ENCODE measurements around the gene RARS2. TPM values are rescaled to one million over a fixed set of nuclear protein-coding genes. Genes with fewer than 3 reads are reported as not detected.
A peak's percentile ranks its signal among the peaks of the same experiment; 100 is the strongest.

Gene RARS2
- total and polyA plus RNA-seq, 2 donors (not counting 1 experiment from before 2014, with no cell fraction given) = 33.9 to 43.8 TPM

GRCh38 chr6:87522686-87523085 is 67.1 kb downstream of the RARS2 start:
- Histone ChIP-seq H3K4me2 (ENCODE audit: extremely low read depth, insufficient read depth, low read length) (no peak overlapping the region), H4K20me1 (ENCODE audit: control insufficient read depth, extremely low read depth, insufficient read depth, low read length) (no peaks in the 10 kb centered on the region), H3K4me1 (ENCODE audit: control insufficient read depth, extremely low read depth, insufficient read depth, low read length) (no peaks in the 10 kb centered on the region), H3K27me3 (ENCODE audit: control insufficient read depth, insufficient read depth, low read length) (no peaks in the 10 kb centered on the region), H3K4me3 (replicated peaks in 1 of 4; ENCODE audit: control extremely low read depth in 1 of 4, insufficient read depth in 1 of 4, low read depth in 3 of 4, low read length in 4 of 4) (no peak overlapping the region), H3K27ac (ENCODE audit: insufficient read depth, low read length) (no peak overlapping the region), H2AFZ (ENCODE audit: low read length) (no peak overlapping the region), H3K9ac (ENCODE audit: insufficient read depth, low read length) (no peak overlapping the region), H3K79me2 (ENCODE audit: control insufficient read depth, insufficient read depth, low read length) (no peaks in the 10 kb centered on the region), H3K9me3 (ENCODE audit: control insufficient read depth, insufficient read depth, low read depth, low read length) (no peaks in the 10 kb centered on the region), H3K36me3 (ENCODE audit: control insufficient read depth, insufficient read depth, low read length) (peaks cover 8% of the 10 kb centered on the region)
- peak in 1 of 2 donors; percentile 56 for DNase-seq (ENCODE audit: low read depth in 2 of 2)
- no peak for TF ChIP-seq EZH2 (IDR thresholded peaks at IDR 0.05; ENCODE audit: low read length, missing control alignments)
- no peak for TF ChIP-seq CTCF (conservative IDR thresholded peaks at IDR 0.05 in 1 of 2, IDR thresholded peaks at IDR 0.05 in 1 of 2; ENCODE audit: low read depth in 1 of 2, low read length in 2 of 2)

- H2AFZ ChIP-seq (ENCODE audit: low read length) = no peak overlapping the region
- no peaks in the 10 kb centered on the region for H3K27me3 ChIP-seq (ENCODE audit: control insufficient read depth, insufficient read depth, low read length)
- peaks cover 10% of the 10 kb centered on the region for H3K36me3 ChIP-seq (ENCODE audit: control insufficient read depth, insufficient read depth, low read length)
- no peaks in the 10 kb centered on the region for H4K20me1 ChIP-seq (ENCODE audit: control insufficient read depth, extremely low read depth, insufficient read depth, low read length)
- no peak overlapping the region for H3K9ac ChIP-seq (ENCODE audit: insufficient read depth, low read length)
- TF ChIP-seq CTCF (conservative IDR thresholded peaks at IDR 0.05 in 1 of 2, IDR thresholded peaks at IDR 0.05 in 1 of 2; ENCODE audit: low read depth in 1 of 2, low read length in 2 of 2) (no peak), EZH2 (IDR thresholded peaks at IDR 0.05; ENCODE audit: low read length, missing control alignments) (no peak)
- H3K4me1 ChIP-seq (ENCODE audit: control insufficient read depth, extremely low read depth, insufficient read depth, low read length) = no peaks in the 10 kb centered on the region
- no peak overlapping the region for H3K27ac ChIP-seq (ENCODE audit: insufficient read depth, low read length)
- no peak for DNase-seq (ENCODE audit: low read depth in 2 of 2)
- no peak overlapping the region for H3K4me2 ChIP-seq (ENCODE audit: extremely low read depth, insufficient read depth, low read length)
- H3K9me3 ChIP-seq (ENCODE audit: control insufficient read depth, insufficient read depth, low read depth, low read length) = no peaks in the 10 kb centered on the region
- H3K79me2 ChIP-seq (ENCODE audit: control insufficient read depth, insufficient read depth, low read length) = no peaks in the 10 kb centered on the region
- H3K4me3 ChIP-seq (replicated peaks in 1 of 4; ENCODE audit: control extremely low read depth in 1 of 4, insufficient read depth in 1 of 4, low read depth in 3 of 4, low read length in 4 of 4) = no peak overlapping the region
These were observed 71.3 kb downstream of the RARS2 start for GRCh38 chr6:87518453-87518852.

GRCh38 chr6:87514831-87515230 is 75.0 kb downstream of the RARS2 start:
- no peaks in the 10 kb centered on the region for H3K4me1 ChIP-seq (ENCODE audit: control insufficient read depth, extremely low read depth, insufficient read depth, low read length)
- no peak overlapping the region for H3K27ac ChIP-seq (ENCODE audit: insufficient read depth, low read length)
- DNase-seq (ENCODE audit: low read depth in 2 of 2) = no peak
- no peaks in the 10 kb centered on the region for H3K79me2 ChIP-seq (ENCODE audit: control insufficient read depth, insufficient read depth, low read length)
- no peaks in the 10 kb centered on the region for H3K27me3 ChIP-seq (ENCODE audit: control insufficient read depth, insufficient read depth, low read length)
- no peak overlapping the region for H3K4me3 ChIP-seq (replicated peaks in 1 of 4; ENCODE audit: control extremely low read depth in 1 of 4, insufficient read depth in 1 of 4, low read depth in 3 of 4, low read length in 4 of 4)
- peaks cover 16% of the 10 kb centered on the region for H3K36me3 ChIP-seq (ENCODE audit: control insufficient read depth, insufficient read depth, low read length)
- H3K9ac ChIP-seq (ENCODE audit: insufficient read depth, low read length) = no peak overlapping the region
- no peak for TF ChIP-seq CTCF (conservative IDR thresholded peaks at IDR 0.05 in 1 of 2, IDR thresholded peaks at IDR 0.05 in 1 of 2; ENCODE audit: low read depth in 1 of 2, low read length in 2 of 2)
- TF ChIP-seq EZH2 (IDR thresholded peaks at IDR 0.05; ENCODE audit: low read length, missing control alignments) = no peak
- H4K20me1 ChIP-seq (ENCODE audit: control insufficient read depth, extremely low read depth, insufficient read depth, low read length) = no peaks in the 10 kb centered on the region
- no peak overlapping the region for H2AFZ ChIP-seq (ENCODE audit: low read length)
- no peak overlapping the region for H3K4me2 ChIP-seq (ENCODE audit: extremely low read depth, insufficient read depth, low read length)
- H3K9me3 ChIP-seq (ENCODE audit: control insufficient read depth, insufficient read depth, low read depth, low read length) = no peaks in the 10 kb centered on the region
